HEK293 (cell line): ENCODE data around the gene MAPK14.

Experiments
- AEBP2 ChIP-seq: fragments of 450-650 bp; formaldehyde crosslinking; IDR thresholded peaks from 2 replicates; pipeline ENCODE4 v1.5.1; 2016; ENCODE audit warnings: missing biosample characterization, missing genetic modification characterization, borderline replicate concordance
- EGR2 ChIP-seq: fragments of 450-650 bp; formaldehyde crosslinking; IDR thresholded peaks from 2 replicates; pipeline ENCODE4 v1.5.1; 2016; ENCODE audit warnings: low read depth, missing biosample characterization, missing genetic modification characterization
- KLF7 ChIP-seq: fragments of 450-650 bp; formaldehyde crosslinking; IDR thresholded peaks from 2 replicates; pipeline ENCODE4 v1.5.1; 2016; ENCODE audit warnings: missing biosample characterization, missing genetic modification characterization, borderline replicate concordance
- MZF1 ChIP-seq: fragments of 450-650 bp; formaldehyde crosslinking; IDR thresholded peaks from 2 replicates; pipeline ENCODE4 v1.5.1; 2017; ENCODE audit warnings: missing biosample characterization, missing genetic modification characterization, borderline replicate concordance
- OSR2 ChIP-seq: fragments of 450-650 bp; formaldehyde crosslinking; IDR thresholded peaks from 2 replicates; pipeline ENCODE4 v1.5.1; 2016; ENCODE audit warnings: missing biosample characterization, missing genetic modification characterization
- RBAK ChIP-seq: fragments of 450-650 bp; formaldehyde crosslinking; IDR thresholded peaks from 2 replicates; pipeline ENCODE4 v1.5.1; 2016; ENCODE audit warnings: missing biosample characterization, missing genetic modification characterization
- SCRT1 ChIP-seq: fragments of 450-650 bp; formaldehyde crosslinking; IDR thresholded peaks from 2 replicates; pipeline ENCODE4 v1.5.1; 2016; ENCODE audit warnings: missing biosample characterization, missing genetic modification characterization, borderline replicate concordance
- YY1 ChIP-seq: fragments of 450-650 bp; formaldehyde crosslinking; IDR thresholded peaks from 2 replicates; pipeline ENCODE4 v1.5.1; 2018; ENCODE audit warnings: missing biosample characterization, missing genetic modification characterization
- ZEB2 ChIP-seq: fragments of 450-650 bp; formaldehyde crosslinking; IDR thresholded peaks from 2 replicates; pipeline ENCODE4 v1.5.1; 2016; ENCODE audit warnings: missing biosample characterization, missing genetic modification characterization
- ZNF112 ChIP-seq: fragments of 450-650 bp; formaldehyde crosslinking; IDR thresholded peaks from 2 replicates; pipeline ENCODE4 v1.5.0; 2017; ENCODE audit warnings: missing biosample characterization, missing genetic modification characterization
- ZNF133 ChIP-seq: fragments of 450-650 bp; formaldehyde crosslinking; IDR thresholded peaks from 2 replicates; pipeline ENCODE4 v1.5.1; 2016; ENCODE audit warnings: missing biosample characterization, missing genetic modification characterization
- ZNF354C ChIP-seq: fragments of 450-650 bp; formaldehyde crosslinking; IDR thresholded peaks from 2 replicates; pipeline ENCODE4 v1.5.1; 2016; ENCODE audit warnings: missing biosample characterization, missing genetic modification characterization, low read depth, borderline replicate concordance
- ZNF391 ChIP-seq: fragments of 450-650 bp; formaldehyde crosslinking; IDR thresholded peaks from 2 replicates; pipeline ENCODE4 v1.5.1; 2016; ENCODE audit warnings: low read depth, missing biosample characterization, missing genetic modification characterization, borderline replicate concordance
- ZNF423 ChIP-seq: fragments of 450-650 bp; formaldehyde crosslinking; IDR thresholded peaks from 2 replicates; pipeline ENCODE4 v1.5.1; 2016; ENCODE audit warnings: missing biosample characterization, missing genetic modification characterization
- ZNF473 ChIP-seq: fragments of 450-650 bp; formaldehyde crosslinking; IDR thresholded peaks from 2 replicates; pipeline ENCODE4 v1.5.1; 2017; ENCODE audit warnings: missing biosample characterization, missing genetic modification characterization
- ZNF488 ChIP-seq: fragments of 450-650 bp; formaldehyde crosslinking; IDR thresholded peaks from 2 replicates; pipeline ENCODE4 v1.5.1; 2016; ENCODE audit warnings: missing biosample characterization, missing genetic modification characterization
- ZNF544 ChIP-seq: fragments of 450-650 bp; formaldehyde crosslinking; IDR thresholded peaks from 2 replicates; pipeline ENCODE4 v1.5.0; 2017; ENCODE audit warnings: missing biosample characterization, missing genetic modification characterization
- ZNF548 ChIP-seq: fragments of 450-650 bp; formaldehyde crosslinking; IDR thresholded peaks from 2 replicates; pipeline ENCODE4 v1.5.1; 2016; ENCODE audit warnings: missing biosample characterization, missing genetic modification characterization
- ZNF623 ChIP-seq: fragments of 450-650 bp; formaldehyde crosslinking; IDR thresholded peaks from 2 replicates; pipeline ENCODE4 v1.5.1; 2016; ENCODE audit warnings: missing biosample characterization, missing genetic modification characterization
- ZNF660 ChIP-seq: fragments of 450-650 bp; IDR thresholded peaks from 2 replicates; pipeline ENCODE4 v1.5.1; 2018; ENCODE audit warnings: missing biosample characterization, mild to moderate bottlenecking, missing genetic modification characterization
- ZNF677 ChIP-seq: fragments of 450-650 bp; IDR thresholded peaks from 2 replicates; pipeline ENCODE4 v1.5.0; 2018; ENCODE audit warnings: missing biosample characterization, mild to moderate bottlenecking, missing genetic modification characterization, moderate library complexity
- ZNF701 ChIP-seq: fragments of 450-650 bp; formaldehyde crosslinking; IDR thresholded peaks from 2 replicates; pipeline ENCODE4 v1.5.1; 2016; ENCODE audit warnings: missing biosample characterization, missing genetic modification characterization
- ZNF704 ChIP-seq: fragments of 450-650 bp; formaldehyde crosslinking; IDR thresholded peaks from 2 replicates; pipeline ENCODE4 v1.5.1; 2016; ENCODE audit warnings: missing biosample characterization, missing genetic modification characterization
- ZNF747 ChIP-seq: fragments of 450-650 bp; formaldehyde crosslinking; IDR thresholded peaks from 2 replicates; pipeline ENCODE4 v1.5.1; 2016; ENCODE audit warnings: missing biosample characterization, missing genetic modification characterization
- ZNF785 ChIP-seq: fragments of 450-650 bp; formaldehyde crosslinking; IDR thresholded peaks from 2 replicates; pipeline ENCODE4 v1.5.1; 2016; ENCODE audit warnings: missing biosample characterization, missing genetic modification characterization
- ZSCAN30 ChIP-seq: fragments of 450-650 bp; IDR thresholded peaks from 2 replicates; pipeline ENCODE4 v1.5.1; 2018; ENCODE audit warnings: missing biosample characterization, mild to moderate bottlenecking, missing genetic modification characterization, moderate library complexity
- TF ChIP-seq, protein P1 (sequence below): fragments of 450-650 bp; formaldehyde crosslinking; IDR thresholded peaks from 2 replicates; pipeline ENCODE4 v1.5.1; 2016; ENCODE audit warnings: missing biosample characterization, missing genetic modification characterization
- TF ChIP-seq, protein P2 (sequence below): fragments of 450-650 bp; formaldehyde crosslinking; IDR thresholded peaks from 2 replicates; pipeline ENCODE4 v1.5.1; 2016; ENCODE audit warnings: missing biosample characterization, missing genetic modification characterization
- TF ChIP-seq, protein P3 (sequence below): fragments of 450-650 bp; formaldehyde crosslinking; IDR thresholded peaks from 2 replicates; pipeline ENCODE4 v1.5.1; 2016; ENCODE audit warnings: missing biosample characterization, missing genetic modification characterization
- TF ChIP-seq, protein P4 (sequence below): fragments of 450-650 bp; formaldehyde crosslinking; IDR thresholded peaks from 2 replicates; pipeline ENCODE4 v1.5.1; 2016; ENCODE audit warnings: missing biosample characterization, missing genetic modification characterization

MAPK14 gene

DNA sequence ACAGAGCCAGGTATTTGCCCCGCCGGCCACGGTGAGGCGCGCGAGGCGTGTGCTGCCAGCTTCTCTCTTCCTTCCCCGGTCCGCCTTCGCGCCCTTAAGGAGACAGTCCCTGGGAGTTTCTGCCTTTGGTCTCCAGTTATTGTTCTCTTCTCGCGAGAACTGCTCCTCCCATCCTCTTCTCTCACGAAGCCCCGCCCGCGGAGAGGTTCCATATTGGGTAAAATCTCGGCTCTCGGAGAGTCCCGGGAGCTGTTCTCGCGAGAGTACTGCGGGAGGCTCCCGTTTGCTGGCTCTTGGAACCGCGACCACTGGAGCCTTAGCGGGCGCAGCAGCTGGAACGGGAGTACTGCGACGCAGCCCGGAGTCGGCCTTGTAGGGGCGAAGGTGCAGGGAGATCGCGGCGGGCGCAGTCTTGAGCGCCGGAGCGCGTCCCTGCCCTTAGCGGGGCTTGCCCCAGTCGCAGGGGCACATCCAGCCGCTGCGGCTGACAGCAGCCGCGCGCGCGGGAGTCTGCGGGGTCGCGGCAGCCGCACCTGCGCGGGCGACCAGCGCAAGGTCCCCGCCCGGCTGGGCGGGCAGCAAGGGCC is at the start of gene MAPK14 (continued):
- TF ChIP-seq ZNF488 (tag by site-specific recombination) (no peak), ZNF660 (tag by site-specific recombination) (peak; percentile 85), EGR2 (tag by site-specific recombination) (0 out of 2 replicates have a peak, but pooled peaks have one; percentile 16), ZNF354C (no peak), ZNF473 (no peak), ZNF701 (no peak), ZNF112 (tag by site-specific recombination) (no peak), ZNF391 (tag by site-specific recombination) (peak; percentile 55; the same call in 1 of the 2 replicates), ZNF133 (tag by site-specific recombination) (no peak), ZNF704 (no peak), ZEB2 (tag by site-specific recombination) (peak; percentile 82), KLF7 (tag by site-specific recombination) (0 out of 2 replicates have a peak, but pooled peaks have one; percentile 48), ZNF423 (tag by site-specific recombination) (no peak), YY1 (tag by site-specific recombination) (peak; percentile 41; the same call in 1 of the 2 replicates), ZNF677 (tag by site-specific recombination) (peak; percentile 58), ZNF623 (tag by site-specific recombination) (no peak), RBAK (tag by site-specific recombination) (no peak), ZNF544 (tag by site-specific recombination) (no peak), SCRT1 (tag by site-specific recombination) (no peak), ZNF548 (tag by site-specific recombination) (no peak), ZNF747 (tag by site-specific recombination) (no peak), ZSCAN30 (tag by site-specific recombination) (peak; percentile 90), MZF1 (tag by site-specific recombination) (no peak), ZNF785 (no peak), AEBP2 (tag by site-specific recombination) (no peak), OSR2 (peak; percentile 58; the same call in 1 of the 2 replicates)
- TF ChIP-seq, protein P1, sequence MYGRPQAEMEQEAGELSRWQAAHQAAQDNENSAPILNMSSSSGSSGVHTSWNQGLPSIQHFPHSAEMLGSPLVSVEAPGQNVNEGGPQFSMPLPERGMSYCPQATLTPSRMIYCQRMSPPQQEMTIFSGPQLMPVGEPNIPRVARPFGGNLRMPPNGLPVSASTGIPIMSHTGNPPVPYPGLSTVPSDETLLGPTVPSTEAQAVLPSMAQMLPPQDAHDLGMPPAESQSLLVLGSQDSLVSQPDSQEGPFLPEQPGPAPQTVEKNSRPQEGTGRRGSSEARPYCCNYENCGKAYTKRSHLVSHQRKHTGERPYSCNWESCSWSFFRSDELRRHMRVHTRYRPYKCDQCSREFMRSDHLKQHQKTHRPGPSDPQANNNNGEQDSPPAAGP (tag by site-specific recombination) = peak; percentile 79; the same call in 1 of the 2 replicates
- TF ChIP-seq, protein P2, sequence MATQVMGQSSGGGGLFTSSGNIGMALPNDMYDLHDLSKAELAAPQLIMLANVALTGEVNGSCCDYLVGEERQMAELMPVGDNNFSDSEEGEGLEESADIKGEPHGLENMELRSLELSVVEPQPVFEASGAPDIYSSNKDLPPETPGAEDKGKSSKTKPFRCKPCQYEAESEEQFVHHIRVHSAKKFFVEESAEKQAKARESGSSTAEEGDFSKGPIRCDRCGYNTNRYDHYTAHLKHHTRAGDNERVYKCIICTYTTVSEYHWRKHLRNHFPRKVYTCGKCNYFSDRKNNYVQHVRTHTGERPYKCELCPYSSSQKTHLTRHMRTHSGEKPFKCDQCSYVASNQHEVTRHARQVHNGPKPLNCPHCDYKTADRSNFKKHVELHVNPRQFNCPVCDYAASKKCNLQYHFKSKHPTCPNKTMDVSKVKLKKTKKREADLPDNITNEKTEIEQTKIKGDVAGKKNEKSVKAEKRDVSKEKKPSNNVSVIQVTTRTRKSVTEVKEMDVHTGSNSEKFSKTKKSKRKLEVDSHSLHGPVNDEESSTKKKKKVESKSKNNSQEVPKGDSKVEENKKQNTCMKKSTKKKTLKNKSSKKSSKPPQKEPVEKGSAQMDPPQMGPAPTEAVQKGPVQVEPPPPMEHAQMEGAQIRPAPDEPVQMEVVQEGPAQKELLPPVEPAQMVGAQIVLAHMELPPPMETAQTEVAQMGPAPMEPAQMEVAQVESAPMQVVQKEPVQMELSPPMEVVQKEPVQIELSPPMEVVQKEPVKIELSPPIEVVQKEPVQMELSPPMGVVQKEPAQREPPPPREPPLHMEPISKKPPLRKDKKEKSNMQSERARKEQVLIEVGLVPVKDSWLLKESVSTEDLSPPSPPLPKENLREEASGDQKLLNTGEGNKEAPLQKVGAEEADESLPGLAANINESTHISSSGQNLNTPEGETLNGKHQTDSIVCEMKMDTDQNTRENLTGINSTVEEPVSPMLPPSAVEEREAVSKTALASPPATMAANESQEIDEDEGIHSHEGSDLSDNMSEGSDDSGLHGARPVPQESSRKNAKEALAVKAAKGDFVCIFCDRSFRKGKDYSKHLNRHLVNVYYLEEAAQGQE (tag by site-specific recombination) = no peak
- TF ChIP-seq, protein P3, sequence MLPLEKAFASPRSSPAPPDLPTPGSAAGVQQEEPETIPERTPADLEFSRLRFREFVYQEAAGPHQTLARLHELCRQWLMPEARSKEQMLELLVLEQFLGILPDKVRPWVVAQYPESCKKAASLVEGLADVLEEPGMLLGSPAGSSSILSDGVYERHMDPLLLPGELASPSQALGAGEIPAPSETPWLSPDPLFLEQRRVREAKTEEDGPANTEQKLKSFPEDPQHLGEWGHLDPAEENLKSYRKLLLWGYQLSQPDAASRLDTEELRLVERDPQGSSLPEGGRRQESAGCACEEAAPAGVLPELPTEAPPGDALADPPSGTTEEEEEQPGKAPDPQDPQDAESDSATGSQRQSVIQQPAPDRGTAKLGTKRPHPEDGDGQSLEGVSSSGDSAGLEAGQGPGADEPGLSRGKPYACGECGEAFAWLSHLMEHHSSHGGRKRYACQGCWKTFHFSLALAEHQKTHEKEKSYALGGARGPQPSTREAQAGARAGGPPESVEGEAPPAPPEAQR (tag by site-specific recombination) = no peak
- TF ChIP-seq, protein P4, sequence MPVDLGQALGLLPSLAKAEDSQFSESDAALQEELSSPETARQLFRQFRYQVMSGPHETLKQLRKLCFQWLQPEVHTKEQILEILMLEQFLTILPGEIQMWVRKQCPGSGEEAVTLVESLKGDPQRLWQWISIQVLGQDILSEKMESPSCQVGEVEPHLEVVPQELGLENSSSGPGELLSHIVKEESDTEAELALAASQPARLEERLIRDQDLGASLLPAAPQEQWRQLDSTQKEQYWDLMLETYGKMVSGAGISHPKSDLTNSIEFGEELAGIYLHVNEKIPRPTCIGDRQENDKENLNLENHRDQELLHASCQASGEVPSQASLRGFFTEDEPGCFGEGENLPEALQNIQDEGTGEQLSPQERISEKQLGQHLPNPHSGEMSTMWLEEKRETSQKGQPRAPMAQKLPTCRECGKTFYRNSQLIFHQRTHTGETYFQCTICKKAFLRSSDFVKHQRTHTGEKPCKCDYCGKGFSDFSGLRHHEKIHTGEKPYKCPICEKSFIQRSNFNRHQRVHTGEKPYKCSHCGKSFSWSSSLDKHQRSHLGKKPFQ (tag by site-specific recombination) = no peak
